SJCRH30 (cell line): ENCODE data around the gene C16orf87. TPM values are rescaled to one million over a fixed set of nuclear protein-coding genes. Genes with fewer than 3 reads are reported as not detected.
A peak's percentile ranks its signal among the peaks of the same experiment; 100 is the strongest.

Experiments
- DNase-seq, 2 experiments: peaks; one replicate each; pipeline ENCODE4 v3.0.0-alpha.2; 2015 to 2020
- H3K27ac ChIP-seq: fragments of 250-450 bp; sonication (Bioruptor Pico); 2 replicates; pipeline ENCODE4 v1.5.1; 2020; ENCODE audit warnings: mild to moderate bottlenecking, moderate library complexity
- H3K27me3 ChIP-seq: fragments of 250-450 bp; sonication (Bioruptor Pico); 2 replicates; pipeline ENCODE4 v1.5.1; 2020; ENCODE audit warnings: mild to moderate bottlenecking, moderate library complexity
- H3K36me3 ChIP-seq: fragments of 250-450 bp; sonication (Bioruptor Pico); 2 replicates; pipeline ENCODE4 v1.5.1; 2020; ENCODE audit warnings: mild to moderate bottlenecking, moderate library complexity
- H3K4me1 ChIP-seq: fragments of 250-450 bp; sonication (Bioruptor Pico); 2 replicates; pipeline ENCODE4 v1.5.1; 2020; ENCODE audit warnings: mild to moderate bottlenecking, moderate library complexity
- H3K4me3 ChIP-seq: fragments of 250-450 bp; sonication (Bioruptor Pico); 2 replicates; pipeline ENCODE4 v1.5.1; 2020; ENCODE audit warnings: mild to moderate bottlenecking, moderate library complexity
- H3K9me3 ChIP-seq: fragments of 250-450 bp; sonication (Bioruptor Pico); replicated peaks from 2 replicates; pipeline ENCODE4 v1.5.1; 2020; ENCODE audit warnings: mild to moderate bottlenecking, moderate library complexity
- total RNA-seq: library from RNA; depleted of rRNA; stranded (reverse); fragments of >200 nt; shearing (Covaris generic); gene quantifications from 2 replicates; pipeline ENCODE4 v1.2.3, GENCODE V29; 2014

Gene C16orf87
- total RNA-seq, 1 experiment from 2014 or later: 32.5 TPM

- Histone ChIP-seq H3K27me3 (no peaks in the 10 kb centered on the region), H3K27ac (no peak overlapping the region), H3K36me3 (peaks cover 4% of the 10 kb centered on the region), H3K9me3 (no peaks in the 10 kb centered on the region), H3K4me3 (peak overlapping the region; percentile 88; the same call in 1 of the 2 replicates), H3K4me1 (no peaks in the 10 kb centered on the region; the same call in 1 of the 2 replicates)
- DNase-seq: no peak
These were observed 2.0 kb downstream of the C16orf87 start for GRCh38 chr16:46828943-46829342.

GRCh38 chr16:46828292-46828691 is 2.7 kb downstream of the C16orf87 start:
- Histone ChIP-seq H3K36me3 (peaks cover 8% of the 10 kb centered on the region), H3K9me3 (no peaks in the 10 kb centered on the region), H3K4me3 (no peak overlapping the region), H3K27ac (no peak overlapping the region), H3K4me1 (no peaks in the 10 kb centered on the region; the same call in 1 of the 2 replicates), H3K27me3 (no peaks in the 10 kb centered on the region)
- no peak for DNase-seq

- Histone ChIP-seq H3K27ac (no peak overlapping the region), H3K36me3 (peaks cover 12% of the 10 kb centered on the region), H3K4me3 (no peak overlapping the region), H3K27me3 (no peaks in the 10 kb centered on the region), H3K4me1 (no peaks in the 10 kb centered on the region; the same call in 1 of the 2 replicates), H3K9me3 (no peaks in the 10 kb centered on the region)
- DNase-seq: no peak
These were observed 4.3 kb downstream of the C16orf87 start for GRCh38 chr16:46826631-46827030.

- Histone ChIP-seq H3K4me1 (0 out of 2 replicates have a peak, but pooled peaks cover 4% of the 10 kb centered on the region), H3K9me3 (no peaks in the 10 kb centered on the region), H3K27ac (no peak overlapping the region), H3K36me3 (peaks cover 12% of the 10 kb centered on the region), H3K4me3 (no peak overlapping the region), H3K27me3 (no peaks in the 10 kb centered on the region)
- DNase-seq: no peak
These were observed 8.7 kb downstream of the C16orf87 start for GRCh38 chr16:46822270-46822669.

- Histone ChIP-seq H3K36me3 (peaks cover 5% of the 10 kb centered on the region; the same call in 1 of the 2 replicates), H3K27ac (no peak overlapping the region), H3K9me3 (0 out of 2 replicates have a peak, but pooled peaks cover 6% of the 10 kb centered on the region), H3K27me3 (no peaks in the 10 kb centered on the region), H3K4me1 (0 out of 2 replicates have a peak, but pooled peaks cover 4% of the 10 kb centered on the region), H3K4me3 (no peak overlapping the region)
- peak; percentile 13 to 28 for DNase-seq
These were observed 13.0 kb downstream of the C16orf87 start for GRCh38 chr16:46817961-46818360.

GRCh38 chr16:46814790-46815189 is 16.2 kb downstream of the C16orf87 start:
- no peak overlapping the region for H3K4me3 ChIP-seq
- no peak overlapping the region for H3K27ac ChIP-seq
- no peak for DNase-seq
- H3K27me3 ChIP-seq: no peaks in the 10 kb centered on the region
- peaks cover 9% of the 10 kb centered on the region; the same call in 1 of the 2 replicates for H3K36me3 ChIP-seq
- H3K9me3 ChIP-seq: 0 out of 2 replicates have a peak, but pooled peaks cover 6% of the 10 kb centered on the region
- H3K4me1 ChIP-seq: peaks cover 6% of the 10 kb centered on the region; the same call in 1 of the 2 replicates

GRCh38 chr16:46813611-46814010 is 17.4 kb downstream of the C16orf87 start:
- H3K4me1 ChIP-seq: peaks cover 8% of the 10 kb centered on the region; the same call in 1 of the 2 replicates
- H3K27ac ChIP-seq: no peak overlapping the region
- no peak for DNase-seq
- 0 out of 2 replicates have a peak, but pooled peaks cover 9% of the 10 kb centered on the region for H3K36me3 ChIP-seq
- no peak overlapping the region for H3K4me3 ChIP-seq
- no peaks in the 10 kb centered on the region for H3K27me3 ChIP-seq
- 0 out of 2 replicates have a peak, but pooled peaks cover 6% of the 10 kb centered on the region for H3K9me3 ChIP-seq

- 0 out of 2 replicates have a peak, but pooled peaks cover 9% of the 10 kb centered on the region for H3K36me3 ChIP-seq
- no peak overlapping the region for H3K4me3 ChIP-seq
- DNase-seq: no peak
- no peaks in the 10 kb centered on the region for H3K27me3 ChIP-seq
- peaks cover 6% of the 10 kb centered on the region; the same call in 1 of the 2 replicates for H3K4me1 ChIP-seq
- H3K9me3 ChIP-seq: 0 out of 2 replicates have a peak, but pooled peaks cover 6% of the 10 kb centered on the region
- no peak overlapping the region for H3K27ac ChIP-seq
These were observed 18.0 kb downstream of the C16orf87 start for GRCh38 chr16:46812781-46813540.

DNA sequence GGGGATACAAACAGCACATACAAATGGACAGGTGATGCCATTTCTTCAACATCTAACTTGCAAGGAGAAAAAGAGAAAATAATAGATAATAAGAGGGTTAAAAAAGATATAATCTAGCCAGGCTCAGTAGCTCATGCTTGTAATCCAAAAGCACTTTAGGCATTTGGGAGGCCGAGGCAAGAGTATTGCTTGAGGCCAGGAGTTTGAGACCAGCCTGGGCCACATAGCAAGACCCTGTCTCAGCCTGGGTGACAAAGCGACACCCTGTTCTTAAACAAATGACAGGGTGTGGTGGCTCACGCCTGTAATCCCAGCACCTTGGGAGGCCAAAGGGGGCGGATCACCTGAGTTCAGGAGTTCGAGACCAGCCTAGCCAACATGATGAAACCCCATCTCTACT is 19.3 kb downstream of the C16orf87 start:
- no peak for DNase-seq
- no peaks in the 10 kb centered on the region for H3K27me3 ChIP-seq
- H3K36me3 ChIP-seq: peaks cover 13% of the 10 kb centered on the region; the same call in 1 of the 2 replicates
- H3K4me1 ChIP-seq: peaks cover 5% of the 10 kb centered on the region; the same call in 1 of the 2 replicates
- H3K4me3 ChIP-seq: no peak overlapping the region
- 0 out of 2 replicates have a peak, but pooled peaks cover 6% of the 10 kb centered on the region for H3K9me3 ChIP-seq
- H3K27ac ChIP-seq: no peak overlapping the region

DNA sequence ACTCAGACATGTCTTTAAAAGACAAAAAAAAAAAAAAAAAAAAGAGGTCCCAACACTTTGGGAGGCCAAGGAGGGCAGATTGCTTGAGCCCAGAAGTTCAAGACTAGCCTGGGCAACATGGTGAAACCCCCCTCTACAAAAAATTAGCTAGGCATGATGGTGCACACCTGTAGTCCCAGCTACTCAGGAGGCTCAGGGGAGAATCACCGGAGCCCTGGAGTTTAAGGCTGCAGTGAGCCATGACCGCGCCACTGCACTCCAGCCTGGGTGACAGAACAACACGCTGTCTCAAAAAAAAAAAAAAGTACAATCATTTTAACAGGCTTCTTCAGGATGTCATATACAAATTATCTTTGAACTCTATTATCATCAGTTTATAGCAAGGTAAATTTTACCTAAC is 22.0 kb downstream of the C16orf87 start:
- Histone ChIP-seq H3K36me3 (peaks cover 12% of the 10 kb centered on the region; the same call in 1 of the 2 replicates), H3K27me3 (no peaks in the 10 kb centered on the region), H3K27ac (no peak overlapping the region), H3K4me1 (peaks cover 5% of the 10 kb centered on the region; the same call in 1 of the 2 replicates), H3K9me3 (no peaks in the 10 kb centered on the region), H3K4me3 (no peak overlapping the region)
- DNase-seq: no peak

DNA sequence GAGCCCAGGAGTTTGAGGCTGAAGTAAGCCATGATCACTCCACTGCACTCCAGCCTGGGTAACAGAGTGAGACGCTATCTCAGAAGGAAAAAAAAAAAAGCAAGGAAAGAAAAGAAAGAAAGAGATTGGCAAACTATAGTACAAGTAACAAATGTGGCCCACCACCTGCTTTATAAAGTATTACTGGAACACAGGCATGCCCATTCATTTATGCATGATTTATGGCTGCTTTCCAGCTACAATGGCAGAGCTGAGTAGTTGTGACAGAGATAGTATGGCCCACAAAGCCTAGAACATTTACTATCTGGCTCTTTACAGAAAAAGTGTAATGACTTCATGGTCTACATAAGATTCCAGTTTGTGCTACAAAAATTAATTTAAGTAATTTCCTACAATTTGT is 23.6 kb downstream of the C16orf87 start:
- DNase-seq: no peak
- Histone ChIP-seq H3K36me3 (peaks cover 14% of the 10 kb centered on the region; the same call in 1 of the 2 replicates), H3K4me1 (peaks cover 5% of the 10 kb centered on the region; the same call in 1 of the 2 replicates), H3K9me3 (no peaks in the 10 kb centered on the region), H3K27me3 (no peaks in the 10 kb centered on the region), H3K27ac (no peak overlapping the region), H3K4me3 (no peak overlapping the region)

- no peak for DNase-seq
- no peaks in the 10 kb centered on the region for H3K9me3 ChIP-seq
- no peak overlapping the region for H3K27ac ChIP-seq
- no peaks in the 10 kb centered on the region for H3K4me1 ChIP-seq
- peaks cover 10% of the 10 kb centered on the region; the same call in 1 of the 2 replicates for H3K36me3 ChIP-seq
- no peaks in the 10 kb centered on the region for H3K27me3 ChIP-seq
- no peak overlapping the region for H3K4me3 ChIP-seq
These were observed 27.6 kb downstream of the C16orf87 start for GRCh38 chr16:46803373-46803772.

- Histone ChIP-seq H3K4me1 (no peaks in the 10 kb centered on the region), H3K27ac (no peak overlapping the region)
- DNase-seq: peak in 1 of 2 experiments; percentile 52
These were observed 29.4 kb downstream of the C16orf87 start for GRCh38 chr16:46801428-46802049.

DNA sequence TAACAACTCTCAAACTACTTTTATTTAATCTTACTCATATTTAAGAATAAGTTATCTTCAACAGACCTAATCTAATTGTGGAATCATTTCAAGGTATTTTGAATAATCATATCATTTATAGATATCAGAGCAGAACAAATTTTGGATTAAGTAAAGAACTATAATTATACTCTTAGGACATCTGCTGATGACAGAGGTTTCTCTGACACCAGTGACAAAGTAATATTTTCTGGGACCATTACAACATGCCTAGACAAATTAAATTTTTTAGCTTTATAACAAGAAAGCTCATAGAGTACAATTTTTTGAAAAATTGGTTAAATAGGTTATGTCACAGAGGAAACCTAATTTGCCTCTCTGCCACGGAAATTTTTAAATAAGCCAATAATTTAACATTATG is 30.5 kb downstream of the C16orf87 start:
- no peak for DNase-seq
- H3K27ac ChIP-seq: no peak overlapping the region
- H3K4me1 ChIP-seq: peaks cover under 1% of the 10 kb centered on the region; the same call in 1 of the 2 replicates
- 0 out of 2 replicates have a peak, but pooled peaks cover 2% of the 10 kb centered on the region for H3K9me3 ChIP-seq
- H3K36me3 ChIP-seq: peaks cover 8% of the 10 kb centered on the region; the same call in 1 of the 2 replicates
- no peaks in the 10 kb centered on the region for H3K27me3 ChIP-seq
- H3K4me3 ChIP-seq: no peak overlapping the region

More at GRCh38 chr16:46801428-46802049, 29.4 kb downstream of the C16orf87 start:
- Histone ChIP-seq H3K36me3 (peaks cover 10% of the 10 kb centered on the region), H3K4me3 (no peak overlapping the region), H3K9me3 (no peaks in the 10 kb centered on the region), H3K27me3 (no peaks in the 10 kb centered on the region)
